Adrenal gland (tissue), 12 donors: ENCODE data around the gene FBLL1. TPM values are rescaled to one million over a fixed set of nuclear protein-coding genes. Genes with fewer than 3 reads are reported as not detected.

Experiments used
- DNase-seq, 7 donors: peaks; one replicate each; pipeline ENCODE4 v3.0.0-alpha.2; 2019 to 2020
- H3K27ac ChIP-seq, 5 donors: fragments of 200-600 bp; sonication (generic) in 4 of 5; 1 replicate in 3 of 5; 2 replicates in 2 of 5; pipeline versions ENCODE4 v1.5.1 to v1.8.0; 2016 to 2020; ENCODE audit warnings: mild to moderate bottlenecking in 1 of 5
- H3K27me3 ChIP-seq: fragments of 200-600 bp; 2 replicates; pipeline ENCODE4 v1.8.0; 2021
- H3K36me3 ChIP-seq, 2 donors: fragments of 200-600 bp; replicated peaks in 1 of 2; 1 replicate in 1 of 2; 2 replicates in 1 of 2; pipeline versions ENCODE4 v1.5.1 to v1.8.0; 2018 to 2022
- H3K4me1 ChIP-seq, 2 donors: fragments of 200-600 bp; replicated peaks in 1 of 2; 1 replicate in 1 of 2; 2 replicates in 1 of 2; pipeline versions ENCODE4 v1.5.1 to v1.8.0; 2018 to 2021
- H3K4me3 ChIP-seq, 4 donors: fragments of 200-600 bp; sonication (generic) in 3 of 4; one replicate each; pipeline ENCODE4 v1.5.1; 2016 to 2018
- H3K9me3 ChIP-seq, 3 donors: fragments of 200-600 bp; sonication (generic) in 1 of 3; replicated peaks in 1 of 3; 1 replicate in 2 of 3; 2 replicates in 1 of 3; pipeline versions ENCODE4 v1.5.1 to v1.8.0; 2016 to 2021
- POLR2A ChIP-seq, 2 donors: fragments of 450-650 bp; IDR thresholded peaks; one replicate each; pipeline ENCODE4 v1.6.1; 2017; ENCODE audit warnings: antibody characterized with exemption in 2 of 2, mild to moderate bottlenecking in 2 of 2, moderate library complexity in 1 of 2
- WGBS, 4 donors: extraction: QIAGEN DNeasy Blood & Tissue Kit in 2 of 4; methylation state at CpG; one replicate each; pipeline versions ENCODE4 v1.1.5 to v1.1.7; 2013 to 2017; 5-methylcytosine and 5-hydroxymethylcytosine counted together
- intact Hi-C, 2 donors: fragments of 100-400 bp; cut with DNase I; formaldehyde crosslinking; loops; one replicate each; pipeline versions ENCODE4 v1.14.1 to v1.15.0; 2022 to 2023
- polyA plus RNA-seq, 3 donors: library from polyadenylated mRNA; stranded (reverse); fragments of 200-250 nt in 2 of 3; fragments of 350-450 nt in 1 of 3; fragmentation: Illumina TruSeq in 1 of 3; extraction: RNeasy Lipid Tissue Mini Kit (QIAGEN cat#74804) in 1 of 3; gene quantifications; one replicate each; pipeline ENCODE4 v1.2.3, GENCODE V29; 2013 to 2014
- total RNA-seq, 9 donors: library from RNA; depleted of rRNA in 4 of 9; stranded (reverse); fragments of >200 nt in 4 of 9; fragments of 120-200 nt in 1 of 9; fragmentation: NEBNext Ultra II Directional in 1 of 9; extraction: Animal tissue kit (Norgen Biotek cat#: 25700) in 1 of 9; gene quantifications; one replicate each; pipeline versions ENCODE4 v1.1.0 to v1.2.4, GENCODE V29; 2013 to 2023
- TF ChIP-seq, protein P1 (sequence below), 6 experiments: fragments of 450-650 bp in 4 of 6; fragments of 200-600 bp in 2 of 6; sonication (generic) in 1 of 6; IDR thresholded peaks; 1 replicate in 5 of 6; 2 replicates in 1 of 6; pipeline versions ENCODE4 v1.5.1 to v1.8.0; 2016 to 2021; ENCODE audit warnings: antibody characterized with exemption in 6 of 6, mild to moderate bottlenecking in 2 of 6, moderate library complexity in 1 of 6
- donor health status: healthy with polysubstance abuse.
- donor health status: Bipolar disorder and iron deficiency.
- donor health status: DM: yes; HTN: yes; CAD: no.
- donor health status: DM: no; HTN: no; CAD: no.
- donor health status: DM: no; HTN: no; CAD: no.
- donor health status: DM: yes; HTN: yes; CAD: no.

FBLL1 gene
- total and polyA plus RNA-seq, 12 donors: 0.31 to 4.3 (median 1.1) TPM; not detected in 1

- no peaks in the 10 kb centered on the region for H3K27me3 ChIP-seq
- TF ChIP-seq, protein P1, sequence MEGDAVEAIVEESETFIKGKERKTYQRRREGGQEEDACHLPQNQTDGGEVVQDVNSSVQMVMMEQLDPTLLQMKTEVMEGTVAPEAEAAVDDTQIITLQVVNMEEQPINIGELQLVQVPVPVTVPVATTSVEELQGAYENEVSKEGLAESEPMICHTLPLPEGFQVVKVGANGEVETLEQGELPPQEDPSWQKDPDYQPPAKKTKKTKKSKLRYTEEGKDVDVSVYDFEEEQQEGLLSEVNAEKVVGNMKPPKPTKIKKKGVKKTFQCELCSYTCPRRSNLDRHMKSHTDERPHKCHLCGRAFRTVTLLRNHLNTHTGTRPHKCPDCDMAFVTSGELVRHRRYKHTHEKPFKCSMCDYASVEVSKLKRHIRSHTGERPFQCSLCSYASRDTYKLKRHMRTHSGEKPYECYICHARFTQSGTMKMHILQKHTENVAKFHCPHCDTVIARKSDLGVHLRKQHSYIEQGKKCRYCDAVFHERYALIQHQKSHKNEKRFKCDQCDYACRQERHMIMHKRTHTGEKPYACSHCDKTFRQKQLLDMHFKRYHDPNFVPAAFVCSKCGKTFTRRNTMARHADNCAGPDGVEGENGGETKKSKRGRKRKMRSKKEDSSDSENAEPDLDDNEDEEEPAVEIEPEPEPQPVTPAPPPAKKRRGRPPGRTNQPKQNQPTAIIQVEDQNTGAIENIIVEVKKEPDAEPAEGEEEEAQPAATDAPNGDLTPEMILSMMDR (IDR thresholded peaks at IDR 0.05): peak; percentile 93 to 98 (median 96)
- TF ChIP-seq POLR2A (IDR thresholded peaks at IDR 0.05): peak; percentile 70 to 75
- intact Hi-C loops: loop anchor here in 1 of 2 donors (5.0 kb wide), 1 partner anchor 214 kb away; no protein-coding TSS in a partner anchor
- H3K4me3 ChIP-seq: peak within 1 kb of the TSS; percentile 63 to 92 (median 82)
- H3K9me3 ChIP-seq: no peaks in the 10 kb centered on the region
- DNase-seq: peak; percentile 93 to 96 (median 95)
- peaks cover 0 to 13% of the 10 kb centered on the region in 2 donors for H3K4me1 ChIP-seq
- H3K36me3 ChIP-seq: peaks cover 0 to 36% of the 10 kb centered on the region in 2 donors
- H3K27ac ChIP-seq: peak within 1 kb of the TSS in 4 of 5 donors; percentile 7 to 78 (median 46)
- 0 to 1% (median 0%) methylated on average over 12 to 40 of the region's 40 CpGs for WGBS, 4 donors
These were observed 42.8 kb upstream of the FBLL1 start, which contains the start of gene RARS1 for GRCh38 chr5:168486136-168486879. RARS1 (plus strand) TSS chr5:168486471; CDS start chr5:168486499, 28 bp downstream.

DNA sequence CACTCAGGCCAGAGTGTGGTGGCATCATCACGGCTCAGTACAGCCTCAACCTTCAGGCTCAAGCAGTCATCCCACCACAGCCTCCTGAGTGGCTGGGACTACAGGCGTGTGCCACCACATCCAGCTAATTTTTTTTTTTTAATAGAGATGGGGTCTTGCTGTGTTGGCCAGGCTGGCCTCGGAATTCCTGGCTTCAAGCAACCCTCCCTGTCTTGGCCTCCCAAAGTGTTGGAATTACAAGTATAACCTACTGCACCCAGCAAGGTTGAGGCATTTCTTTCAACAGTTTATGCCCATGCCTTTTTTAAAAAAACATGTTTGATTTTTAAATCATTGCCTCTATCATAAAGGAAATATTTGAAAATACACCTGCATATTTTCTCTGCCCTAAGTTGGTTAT lies 40.0 kb upstream of the FBLL1 start:
- intact Hi-C loops: loop anchor here in 1 of 2 donors (5.0 kb wide), 1 partner anchor 217 kb away; no protein-coding TSS in a partner anchor
- no peak for DNase-seq
- H3K4me3 ChIP-seq: no peak overlapping the region
- no peak overlapping the region for H3K27ac ChIP-seq
- peaks cover 0 to 13% of the 10 kb centered on the region in 2 donors for H3K4me1 ChIP-seq
- H3K36me3 ChIP-seq: peaks cover 0 to 57% of the 10 kb centered on the region in 2 donors
- H3K9me3 ChIP-seq: no peaks in the 10 kb centered on the region
- TF ChIP-seq, protein P1 (IDR thresholded peaks at IDR 0.05): no peak
- no peak for TF ChIP-seq POLR2A (IDR thresholded peaks at IDR 0.05)
- WGBS, 4 donors: 87 to 98% (median 95%) methylated on average over 3 of the region's 3 CpGs
- H3K27me3 ChIP-seq: no peaks in the 10 kb centered on the region

DNA sequence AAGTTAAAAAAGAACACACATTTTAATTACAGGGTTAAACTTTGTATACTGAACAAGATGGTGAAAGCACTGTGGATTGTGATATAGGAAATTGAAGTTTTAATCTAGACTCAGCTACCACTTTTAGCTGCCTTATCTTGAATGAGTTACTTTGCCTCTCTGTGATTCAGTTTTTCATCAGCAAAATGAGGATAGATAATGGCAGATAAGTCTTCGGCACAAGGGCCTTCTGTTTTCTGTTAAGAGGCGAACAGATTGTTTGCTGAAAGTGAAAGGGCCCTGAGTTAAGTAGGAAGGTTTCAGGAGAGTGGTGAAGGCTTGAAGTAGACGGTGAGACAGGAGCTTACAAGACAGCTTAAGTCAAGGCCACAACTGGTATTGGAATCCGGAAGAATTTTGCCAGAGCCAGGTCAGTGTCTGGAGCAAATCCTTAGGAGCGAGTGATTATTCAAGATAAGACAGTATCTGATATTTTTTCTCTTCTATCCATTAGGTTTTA lies 35.0 kb upstream of the FBLL1 start:
- Histone ChIP-seq H3K4me1 (no peaks in the 10 kb centered on the region), H3K36me3 (peaks cover 0 to 90% of the 10 kb centered on the region in 2 donors), H3K27me3 (no peaks in the 10 kb centered on the region), H3K4me3 (no peak overlapping the region), H3K9me3 (no peaks in the 10 kb centered on the region), H3K27ac (no peak overlapping the region)
- 47 to 77% (median 68%) methylated on average over 5 of the region's 5 CpGs for whole genome bisulfite sequencing, 4 donors
- TF ChIP-seq, protein P1 (IDR thresholded peaks at IDR 0.05): no peak
- no peak for TF ChIP-seq POLR2A (IDR thresholded peaks at IDR 0.05)
- DNase-seq: no peak
- intact Hi-C loops: loop anchor here in 1 of 2 donors (10.0 kb wide), 1 partner anchor 71 kb away; no protein-coding TSS in a partner anchor

DNA sequence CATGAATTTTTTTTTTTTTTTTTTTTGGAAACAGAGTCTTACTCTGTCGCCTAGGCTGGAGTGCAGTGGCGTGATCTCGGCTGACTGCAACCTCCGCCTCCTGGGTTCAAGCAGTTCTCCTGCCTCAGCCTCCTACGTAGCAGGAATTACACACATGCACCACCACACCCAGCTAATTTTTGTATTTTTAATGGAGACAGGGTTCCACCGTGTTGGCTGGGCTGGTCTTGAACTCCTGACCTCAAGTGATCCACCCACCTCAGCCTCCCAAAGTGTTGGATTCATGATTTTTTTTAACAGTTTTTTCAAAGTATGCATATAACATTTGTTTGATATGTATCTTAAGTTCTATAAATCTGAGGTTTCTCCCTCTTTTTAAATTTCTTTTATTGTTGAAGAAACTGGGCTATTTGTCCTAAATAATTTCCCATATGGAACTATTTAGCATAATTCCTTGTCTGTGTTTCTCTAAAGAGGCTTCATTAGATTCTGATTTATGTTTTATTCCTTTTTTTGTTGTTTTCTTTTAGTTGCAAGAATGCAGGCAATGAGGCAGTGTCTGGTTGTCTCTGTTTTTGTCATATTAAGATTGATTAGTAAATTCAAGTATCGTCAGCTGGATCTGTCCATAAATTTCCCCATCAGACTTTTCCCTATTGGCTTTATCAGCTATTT lies 26.4 kb upstream of the FBLL1 start:
- H3K36me3 ChIP-seq: peaks cover 0 to 79% of the 10 kb centered on the region in 2 donors
- intact Hi-C loops: no loop called here
- no peaks in the 10 kb centered on the region for H3K4me1 ChIP-seq
- no peaks in the 10 kb centered on the region for H3K27me3 ChIP-seq
- no peak overlapping the region for H3K4me3 ChIP-seq
- no peak for DNase-seq
- H3K27ac ChIP-seq: no peak overlapping the region
- TF ChIP-seq POLR2A (IDR thresholded peaks at IDR 0.05): no peak
- TF ChIP-seq, protein P1 (IDR thresholded peaks at IDR 0.05): no peak
- WGBS, 4 donors: 84 to 93% (median 86%) methylated on average over 7 of the region's 7 CpGs
- no peaks in the 10 kb centered on the region for H3K9me3 ChIP-seq
